Vein endothelial cell (primary cell): Measurements from ENCODE around the gene HDGFL1. TPM values are rescaled to one million over a fixed set of nuclear protein-coding genes. Genes with fewer than 3 reads are reported as not detected.

Experiments
- total RNA-seq: library from RNA; depleted of rRNA; stranded (reverse); fragments of >200 nt; gene quantifications from 2 replicates; pipeline ENCODE4 v1.2.3, GENCODE V29; 2012

Gene HDGFL1
- total RNA-seq, result 0.10 TPM in 1 of 2 replicates, not detected in the other

GRCh38 chr6:22569281-22570184, at the start of gene HDGFL1:
Gene HDGFL1 (plus strand): TSS chr6:22569566. CDS start chr6:22569576, 10 bp downstream.

